Measurements from ENCODE around the gene PXT1.

Gene PXT1

DNA sequence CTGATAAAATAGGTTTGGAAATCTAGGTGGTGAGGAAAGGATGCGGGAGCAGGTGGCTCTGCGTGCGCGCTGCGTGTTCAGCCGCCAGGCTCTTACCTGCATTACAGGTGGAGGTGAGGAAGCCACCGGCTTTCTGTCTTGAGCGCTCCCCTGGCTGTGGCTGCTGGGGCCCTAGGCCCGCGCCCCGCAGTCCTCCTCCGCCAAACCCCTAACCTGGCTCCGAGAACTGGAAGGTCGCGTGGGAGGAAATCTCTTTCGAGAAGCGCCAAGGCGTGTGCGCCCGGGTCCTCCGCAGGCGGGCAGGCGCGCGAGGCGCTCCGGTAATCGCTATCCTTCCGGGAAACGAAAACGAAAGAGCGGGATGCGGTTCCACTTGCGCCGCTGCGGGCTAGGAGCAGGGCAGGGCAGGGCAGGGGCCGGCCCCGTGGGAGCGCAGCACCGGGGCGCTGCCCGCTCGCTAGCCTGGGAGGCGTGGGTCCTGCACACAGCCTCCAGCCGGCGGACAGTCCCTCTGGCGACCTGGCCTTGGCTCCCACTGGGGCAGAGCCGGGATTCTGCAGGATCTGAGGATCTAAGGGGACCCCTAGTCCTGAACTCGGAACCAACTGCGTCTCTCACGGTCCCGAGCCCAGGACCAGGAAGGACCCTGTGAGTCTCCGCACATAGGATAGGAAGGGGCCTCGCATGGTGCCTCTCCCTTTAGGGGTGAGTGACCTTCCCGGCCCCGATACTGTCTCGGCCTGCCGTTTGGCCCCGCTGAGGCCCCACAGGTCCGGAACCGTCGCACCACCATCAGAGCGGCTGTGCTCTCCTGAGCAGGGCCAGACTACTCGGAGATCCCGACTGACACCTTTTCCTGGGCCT, 55.0 kb downstream of the PXT1 start, which contains the start of gene ETV7:
Gene ETV7, minus strand, starts transcription at position 230 of the 864 bp plus-strand sequence. Its CDS starts 128 bp downstream, at position 102.
- DNase-seq (ENCODE audit: low spot score): peak; percentile 55

DNA sequence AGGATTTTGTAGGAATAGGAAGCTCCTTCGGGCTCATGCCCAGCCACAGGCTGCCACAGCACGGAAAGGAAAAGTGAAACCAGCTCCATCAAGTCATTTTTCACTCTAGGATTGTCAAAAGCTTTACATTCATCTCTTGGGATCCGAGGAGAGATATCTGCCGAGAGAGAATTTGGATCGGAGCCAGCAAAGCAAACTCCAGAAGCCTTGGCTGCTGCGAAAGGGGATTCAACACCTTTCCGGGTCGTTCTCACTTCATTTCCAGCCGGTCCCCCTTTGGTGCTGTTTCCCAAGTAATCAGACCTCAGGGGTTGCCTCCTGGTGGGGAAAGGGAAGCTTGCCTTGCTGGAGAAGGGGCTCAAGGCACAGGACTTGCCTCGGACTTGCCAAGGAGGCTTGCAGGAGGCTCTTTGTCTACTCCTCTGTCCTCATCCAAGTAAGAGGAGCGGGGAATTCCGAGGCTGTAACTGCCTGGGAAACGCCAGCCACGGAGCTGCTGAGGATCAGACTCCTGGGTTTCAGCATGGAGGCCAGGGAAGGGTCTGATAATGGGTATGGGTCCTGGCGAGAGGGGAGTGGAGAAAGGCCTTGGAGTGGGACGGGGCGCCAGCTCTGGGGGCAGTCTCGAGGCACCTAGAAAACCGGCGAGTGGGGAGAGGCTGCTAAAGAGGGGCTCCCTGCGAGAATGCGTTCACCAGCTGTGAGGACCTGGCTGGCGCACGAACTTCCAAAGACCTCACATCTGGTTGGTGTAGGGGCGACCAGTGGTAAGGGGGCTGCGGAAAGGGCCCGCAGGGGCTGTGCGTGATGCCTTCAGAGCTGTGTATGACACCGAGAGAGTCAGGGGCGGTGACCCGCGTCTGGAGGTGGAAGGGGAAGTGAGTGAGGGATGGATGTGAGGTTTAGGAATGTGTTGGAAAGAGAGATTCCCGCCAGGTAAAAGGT, 55.9 kb downstream of the PXT1 start:
- DNase-seq (ENCODE audit: low spot score): no peak

DNA sequence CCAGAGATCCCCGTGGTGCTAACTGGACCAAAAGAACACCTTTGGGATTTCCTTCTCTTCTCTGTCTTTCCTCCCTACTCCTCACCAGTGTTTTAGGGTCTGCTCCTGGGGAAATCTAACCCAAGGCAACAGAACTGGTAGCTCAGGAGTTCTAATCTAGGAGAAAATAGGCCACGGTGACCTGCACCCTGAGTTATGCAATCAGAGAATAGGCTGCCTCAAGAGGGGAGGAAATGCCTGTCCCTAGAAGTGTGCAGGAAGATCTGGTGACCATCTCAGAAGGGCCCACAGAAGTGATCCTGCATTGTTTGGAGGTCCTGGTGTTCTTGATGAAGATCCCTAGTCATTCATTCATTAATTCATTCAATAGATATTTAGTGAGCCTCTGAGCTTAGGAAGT, 58.6 kb downstream of the PXT1 start:
- DNase-seq (ENCODE audit: low spot score): no peak

DNA sequence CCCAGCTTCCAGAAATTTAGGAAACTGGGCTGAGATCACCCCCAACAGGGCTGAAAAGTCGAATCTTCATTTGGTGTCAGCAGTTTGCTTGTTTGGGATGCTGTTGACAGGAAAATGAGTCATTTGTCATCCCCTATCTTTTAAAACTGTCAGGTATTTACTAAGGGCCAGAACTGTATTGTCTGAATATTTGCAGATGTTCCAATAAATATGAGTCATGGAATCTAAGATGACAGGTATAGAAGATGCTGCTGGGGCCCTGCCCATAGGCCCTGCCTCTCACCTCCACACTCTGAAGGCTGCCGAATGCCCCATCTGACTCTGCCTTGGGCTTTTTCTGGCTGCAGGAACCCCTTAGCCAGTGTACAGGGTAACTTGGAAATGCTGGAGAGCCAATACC, 59.0 kb downstream of the PXT1 start:
- peak; percentile 51 for DNase-seq (ENCODE audit: low spot score)

DNA sequence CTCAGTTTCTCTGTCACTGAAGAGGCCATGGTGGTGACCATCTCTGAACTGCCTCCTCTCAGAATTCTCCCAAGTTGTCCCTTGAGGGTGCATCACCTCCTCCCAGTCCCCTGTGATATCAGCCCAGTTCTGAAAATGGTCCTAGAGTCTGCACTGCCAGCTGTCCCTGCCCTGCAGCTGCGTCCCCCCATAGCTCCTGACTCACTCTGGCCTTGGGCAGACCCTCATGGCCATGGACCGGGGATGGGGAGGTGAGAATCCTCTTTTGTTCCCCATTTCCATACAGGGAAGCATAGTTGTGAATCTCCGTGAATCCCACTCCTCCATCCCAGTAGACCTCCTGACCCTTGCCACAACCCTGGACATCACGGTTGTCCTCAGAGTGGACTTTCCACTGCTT, 59.7 kb downstream of the PXT1 start:
- no peak for DNase-seq (ENCODE audit: low spot score)

DNA sequence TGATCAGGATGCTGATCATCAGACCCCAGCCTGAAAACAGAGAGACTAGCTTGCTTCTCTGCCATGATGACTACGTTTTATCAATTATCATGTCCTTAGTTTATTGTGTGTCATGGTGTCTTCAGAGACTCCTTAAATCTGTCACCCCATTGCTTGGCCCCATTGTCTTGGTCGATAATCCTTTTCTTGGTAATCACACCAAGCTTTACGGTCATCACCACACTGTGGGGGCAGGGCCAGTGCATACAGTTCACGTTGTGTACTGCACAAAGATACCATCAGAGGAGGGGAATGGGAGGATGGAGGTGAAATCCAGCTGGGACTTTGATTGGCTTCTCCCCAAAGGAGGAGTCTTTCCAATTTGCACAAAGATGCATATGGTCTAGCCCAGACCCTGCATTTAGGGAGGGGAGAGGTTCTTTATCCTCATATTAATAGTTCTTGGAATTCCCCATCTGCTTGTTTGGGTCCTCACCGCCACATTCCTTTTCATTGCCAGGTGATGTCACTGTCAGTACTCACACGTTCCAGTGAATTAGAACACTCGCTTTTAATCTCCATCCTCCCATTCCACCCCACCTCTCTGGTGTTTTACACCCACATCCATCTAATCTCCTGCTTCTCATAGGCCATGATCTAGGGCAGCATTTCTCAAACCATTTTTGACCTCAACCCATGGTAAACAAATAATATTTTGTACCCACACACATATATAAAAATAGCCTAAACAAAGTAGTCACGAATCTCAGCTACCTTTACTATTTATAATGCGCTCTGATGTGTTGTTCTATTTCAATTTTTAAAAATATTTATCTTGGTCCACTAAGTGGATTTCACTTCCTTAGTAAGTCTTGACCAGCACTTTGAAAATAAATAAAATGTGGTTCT, 60.9 kb downstream of the PXT1 start:
- DNase-seq (ENCODE audit: low spot score): no peak

DNA sequence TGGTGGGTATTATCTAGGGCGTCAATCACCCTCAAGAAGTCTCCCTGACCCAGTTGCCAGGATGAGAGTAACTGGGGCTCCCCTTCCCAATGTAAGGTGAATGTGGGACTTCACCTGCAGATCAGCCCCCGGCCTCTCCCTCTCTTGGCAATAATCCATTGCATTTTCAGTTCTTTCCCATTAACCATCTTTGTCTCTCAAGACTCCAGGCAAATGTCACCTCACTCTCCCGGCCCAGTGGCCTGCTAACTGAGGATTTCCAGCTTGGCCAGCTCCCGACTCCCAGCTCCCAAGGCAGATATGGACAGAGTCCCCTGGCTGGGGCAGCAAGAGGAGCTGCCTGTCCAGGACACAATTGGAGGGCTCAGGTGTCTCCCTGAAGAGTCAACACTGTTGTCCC, 62.5 kb downstream of the PXT1 start:
- DNase-seq (ENCODE audit: low spot score): no peak

DNA sequence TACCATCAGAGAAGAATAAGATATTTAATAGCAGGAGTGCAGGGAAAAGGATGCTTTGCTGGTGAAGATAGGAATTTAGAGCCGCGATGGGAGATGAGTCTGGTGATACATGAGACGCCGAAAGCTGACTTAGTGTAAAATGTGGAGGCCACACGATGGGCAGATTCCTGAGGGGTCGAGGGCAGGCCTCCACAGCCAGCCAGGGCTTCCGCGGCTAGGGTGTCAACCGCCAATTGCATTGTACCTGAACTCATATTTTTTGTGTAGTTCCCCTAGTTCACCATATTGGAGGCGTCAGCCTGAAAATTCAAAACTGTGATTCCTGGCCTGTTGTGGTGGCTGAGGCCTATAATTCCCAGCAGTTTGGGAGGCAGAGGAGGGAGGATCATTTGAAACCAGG, 63.7 kb downstream of the PXT1 start:
- no peak for DNase-seq (ENCODE audit: low spot score)

DNA sequence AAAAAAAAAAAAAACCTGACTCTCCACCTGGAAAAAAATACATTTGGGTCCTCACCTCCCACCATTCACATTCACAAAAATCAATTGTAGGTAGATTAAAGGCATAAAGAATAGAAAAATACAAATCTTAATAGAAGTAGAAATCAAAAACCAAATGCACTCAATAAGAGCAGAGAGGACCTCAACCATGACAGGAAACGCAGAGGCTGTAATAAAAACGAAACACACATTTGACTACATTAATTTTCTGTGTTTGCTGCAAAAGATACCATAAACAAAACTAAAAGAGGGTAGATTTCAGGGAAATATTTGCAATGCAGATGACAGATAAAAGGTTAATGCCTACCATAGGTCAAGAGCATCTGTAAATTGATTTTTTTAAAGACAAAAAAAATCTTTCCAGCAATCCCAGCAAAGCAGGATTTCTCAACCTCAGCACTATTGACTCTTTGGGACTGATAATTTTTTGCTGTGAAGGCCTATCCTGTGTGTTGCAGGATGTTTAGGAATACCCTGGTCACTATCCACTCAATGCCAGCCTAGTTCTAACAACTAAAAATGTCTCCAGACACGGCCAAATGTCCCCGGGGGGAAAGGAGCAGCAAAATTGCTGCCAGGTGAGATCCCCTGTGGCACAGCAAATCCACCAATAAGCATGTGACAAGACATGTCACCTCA, 64.3 kb downstream of the PXT1 start:
- DNase-seq (ENCODE audit: low spot score): no peak

DNA sequence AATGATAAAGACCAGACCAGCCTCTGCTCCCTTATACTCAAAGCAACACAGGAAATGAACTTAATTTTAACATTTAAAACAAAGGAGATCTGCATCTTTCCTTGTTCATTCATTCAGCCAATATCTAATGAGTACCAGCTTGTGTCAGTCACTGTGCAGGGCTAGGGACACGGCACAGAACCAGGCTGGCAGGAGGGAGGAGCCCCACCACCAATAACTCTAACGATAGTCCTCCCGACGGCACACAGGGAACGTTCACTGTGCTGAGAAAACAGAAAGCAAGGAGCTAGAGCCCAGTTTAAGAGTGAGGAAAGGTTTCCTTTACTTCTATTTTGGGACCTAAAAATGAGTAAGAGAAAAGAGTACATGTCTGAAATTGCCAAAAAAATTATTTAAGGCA, 65.1 kb downstream of the PXT1 start:
- no peak for DNase-seq (ENCODE audit: low spot score)

DNA sequence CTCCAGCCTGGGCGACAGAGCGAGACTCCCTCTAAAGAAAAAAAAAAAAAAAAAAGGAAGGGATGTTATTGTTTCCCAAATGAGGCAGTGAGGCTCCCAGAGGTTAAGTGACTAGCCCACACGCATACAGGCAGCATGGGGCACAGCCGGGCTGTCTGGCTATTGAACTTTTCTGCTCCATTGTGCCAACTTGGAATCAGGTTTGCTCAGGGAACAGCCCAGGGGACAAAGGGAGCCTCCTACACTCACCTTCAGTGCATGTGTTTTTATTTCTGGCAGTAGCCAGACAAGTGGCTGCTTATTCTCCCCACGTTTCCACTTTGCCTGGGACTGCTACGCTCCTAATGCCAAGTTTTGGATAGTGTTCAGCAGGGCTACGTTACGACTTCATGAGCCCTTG, 65.9 kb downstream of the PXT1 start:
- DNase-seq (ENCODE audit: low spot score): no peak

DNA sequence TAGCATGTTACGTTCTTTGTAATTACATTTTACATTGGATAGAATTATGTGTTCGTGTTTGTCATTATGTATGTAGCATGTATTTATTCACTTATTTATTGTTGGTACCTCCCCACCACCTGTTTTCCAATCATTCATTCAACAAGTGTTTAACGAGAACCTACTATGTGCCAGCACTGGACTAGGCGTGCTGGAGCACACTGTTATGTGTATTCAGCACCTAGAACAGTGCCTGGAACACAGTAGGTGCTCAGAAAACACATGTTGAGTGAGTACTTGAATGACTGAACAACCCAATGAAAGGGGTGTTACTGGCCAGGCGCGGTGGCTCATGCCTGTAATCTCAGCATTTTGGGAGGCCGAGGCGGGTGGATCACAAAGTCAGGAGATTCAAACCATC, 66.5 kb downstream of the PXT1 start:
- no peak for DNase-seq (ENCODE audit: low spot score)

DNA sequence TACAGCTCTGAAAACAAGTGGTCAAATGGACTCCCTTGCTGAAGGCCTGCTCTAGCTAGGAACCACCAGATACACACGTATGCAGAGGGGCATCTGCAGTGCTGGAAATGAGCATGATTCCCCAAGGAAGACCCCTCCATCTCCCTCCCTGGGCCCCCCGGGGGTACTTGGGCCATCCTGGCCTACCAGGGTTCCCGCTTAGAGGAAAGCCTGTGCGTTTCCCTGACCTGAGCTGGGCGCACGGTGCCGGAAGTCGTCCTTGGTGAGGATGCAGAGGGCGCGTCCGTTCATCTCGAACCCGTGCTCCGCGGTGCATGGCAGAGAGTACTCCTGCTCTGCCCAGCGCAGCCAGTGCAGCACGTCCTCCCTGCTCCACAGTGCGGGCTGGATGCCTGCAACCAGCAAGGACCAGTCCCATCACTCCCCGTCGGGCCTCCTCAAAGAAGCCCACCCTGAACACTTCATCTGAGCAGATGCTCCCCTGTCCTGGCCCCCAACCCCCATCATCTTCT, 67.0 kb downstream of the PXT1 start:
- no peak for DNase-seq (ENCODE audit: low spot score)

DNA sequence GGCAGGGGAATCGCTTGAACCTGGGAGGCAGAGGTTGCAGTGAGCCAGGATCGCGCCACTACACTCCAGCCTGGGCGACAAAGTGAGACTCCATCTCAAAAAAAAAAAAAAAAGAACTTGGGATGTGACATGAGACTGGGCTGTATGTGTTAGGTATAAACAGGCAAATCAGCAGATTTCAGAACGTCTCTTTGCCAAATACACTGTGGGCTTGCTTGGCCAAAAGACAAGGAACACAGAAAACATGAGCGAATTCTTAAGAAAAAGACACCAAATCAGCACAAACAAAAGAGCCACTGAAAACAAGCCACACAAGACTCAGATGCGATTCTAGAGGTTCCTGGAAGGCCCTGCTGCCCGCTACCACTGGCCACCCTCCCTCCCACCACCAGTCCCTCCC, 67.7 kb downstream of the PXT1 start:
- DNase-seq (ENCODE audit: low spot score): no peak

DNA sequence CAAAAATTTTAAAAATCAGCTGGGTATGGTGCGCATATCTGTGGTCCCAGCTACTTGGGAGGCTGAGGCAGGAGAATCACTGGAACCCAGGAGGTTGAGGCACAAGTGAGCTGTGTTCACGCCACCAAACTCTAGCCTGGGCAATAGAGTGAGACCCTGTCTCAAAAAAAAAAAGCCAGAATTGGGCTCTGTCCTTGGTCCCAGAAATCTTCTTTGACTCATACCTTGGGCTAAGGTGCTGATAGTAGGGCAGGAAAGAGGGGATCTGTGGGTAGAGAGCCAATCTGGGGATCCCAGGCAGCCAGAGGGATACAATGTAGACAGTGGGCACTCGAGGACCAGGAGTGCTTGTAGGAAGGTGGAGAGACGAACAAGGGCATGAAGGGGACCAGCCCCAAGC, 68.5 kb downstream of the PXT1 start:
- DNase-seq (ENCODE audit: low spot score): no peak

DNA sequence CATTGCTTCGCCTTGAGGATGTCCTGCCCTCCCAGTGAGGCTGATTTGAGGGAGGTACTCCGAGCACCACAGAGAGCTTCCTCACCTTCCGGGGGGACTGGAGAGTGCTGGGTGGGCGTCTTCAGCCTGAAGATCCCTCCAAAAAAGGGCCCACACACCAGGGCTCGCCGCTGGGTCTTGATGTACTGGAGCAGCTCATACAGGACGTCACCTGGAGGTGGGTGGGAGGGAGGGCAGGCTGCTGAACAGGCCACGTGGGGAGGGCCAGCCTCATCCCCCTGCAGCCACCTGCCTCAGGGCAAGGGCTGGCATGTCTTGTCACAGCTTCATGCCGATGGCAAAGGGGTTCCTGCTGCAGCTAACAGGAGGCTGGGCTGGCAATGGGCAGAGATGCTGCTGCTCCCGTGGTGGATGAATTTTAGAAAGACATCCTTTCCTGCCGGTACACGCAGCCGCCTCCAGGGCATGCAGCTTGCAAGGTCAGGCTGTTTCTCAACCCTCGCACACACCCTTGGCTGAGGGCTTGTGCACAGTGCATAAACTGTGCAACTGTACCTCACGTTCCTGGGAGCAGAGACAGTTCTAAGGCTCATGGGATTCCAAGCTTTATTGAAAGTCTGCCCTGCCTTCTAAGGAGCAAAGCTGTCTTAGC, 69.2 kb downstream of the PXT1 start:
- no peak for DNase-seq (ENCODE audit: low spot score)

DNA sequence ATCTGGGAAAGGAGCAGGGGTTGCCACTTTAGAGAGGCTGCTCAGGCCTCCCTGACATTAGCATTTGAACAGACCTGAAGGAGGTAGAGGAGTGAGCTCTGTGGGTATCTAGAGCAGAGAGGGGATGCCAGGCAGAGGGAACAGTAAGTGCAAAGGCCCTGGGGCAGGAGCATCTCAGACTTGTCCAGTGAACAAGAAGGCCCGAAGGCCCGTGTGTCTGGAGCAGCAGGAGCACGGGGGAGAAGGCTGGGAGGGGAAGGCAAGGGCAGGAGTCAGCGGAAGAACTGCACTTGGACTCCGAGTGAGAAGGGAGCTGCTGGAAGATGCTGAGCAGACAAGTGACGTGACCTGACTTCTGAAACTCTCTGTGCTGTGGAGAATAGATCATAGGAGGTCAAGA, 70.6 kb downstream of the PXT1 start:
- DNase-seq (ENCODE audit: low spot score): no peak

DNA sequence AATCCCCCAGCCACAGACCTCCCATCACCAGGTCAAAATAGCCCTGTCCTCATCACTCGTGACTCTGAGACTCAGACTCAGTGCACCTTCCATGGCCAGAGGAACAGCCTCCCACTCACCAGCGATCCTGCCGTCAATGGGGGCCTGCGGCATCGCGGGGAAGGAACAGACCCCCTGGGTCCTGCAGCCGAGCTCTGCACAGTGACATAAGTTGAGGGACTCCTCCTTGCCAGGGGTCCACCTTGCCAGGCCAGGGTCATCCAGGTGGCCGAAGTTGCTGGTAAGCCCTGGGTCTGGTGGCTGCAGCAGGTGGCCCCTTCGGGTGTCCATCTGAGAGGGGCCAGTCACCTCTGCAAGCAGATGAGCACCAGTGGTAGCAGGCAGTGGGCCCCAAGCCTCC, 71.4 kb downstream of the PXT1 start:
- DNase-seq (ENCODE audit: low spot score): no peak

DNA sequence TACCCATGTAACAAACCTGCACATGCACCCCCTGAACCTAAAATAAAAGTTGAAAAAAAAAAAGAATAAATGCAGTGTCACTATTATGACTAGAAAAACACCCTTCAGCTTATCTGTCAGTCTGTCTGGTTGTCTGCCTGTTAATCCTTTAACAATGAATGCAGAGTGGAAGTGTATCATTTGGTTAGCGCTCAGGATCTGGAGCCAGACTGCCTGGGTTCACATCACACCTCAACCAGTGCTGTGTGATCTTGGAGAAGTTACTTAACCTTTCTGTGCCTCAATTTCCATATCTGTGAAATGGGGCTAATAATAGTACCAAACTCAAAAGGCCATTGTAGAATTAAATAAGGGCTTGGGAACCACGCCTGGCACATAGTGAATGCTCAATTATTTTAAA, 72.0 kb downstream of the PXT1 start:
- DNase-seq (ENCODE audit: low spot score): no peak

All from CD4-positive, alpha-beta T cell treated with Interleukin-15 for 4 hours (primary cell).